ENCODE results near the gene RMC1. TPM values are rescaled to one million over a fixed set of nuclear protein-coding genes. Genes with fewer than 3 reads are reported as not detected.

Gene RMC1
- total RNA-seq, 1 donor from 2014 or later: 22.6 TPM

Other genes with a start within 250 kb of the RMC1 start
- 50.1 and 58.6 TPM in 2 replicates for gene RIOK3, start 50.2 kb upstream of the RMC1 start, total RNA-seq
- gene NPC1, start 83.0 kb downstream of the RMC1 start, total RNA-seq: 26.5 and 56.3 TPM in 2 replicates
- 0.32 and 0.46 TPM in 2 replicates for gene ANKRD29, start 159.4 kb downstream of the RMC1 start, total RNA-seq
- gene LAMA3, start 185.9 kb downstream of the RMC1 start, total RNA-seq: 4.7 and 5.5 TPM in 2 replicates